SHP77 (cell line): ENCODE results near the gene FRG2.
"Not testable (repeated sequence)": the region's sequence is repeated elsewhere in the genome, so short reads cannot be mapped to it uniquely, and the experiment has no call there.

Experiments used
- DNase-seq, 2 experiments: peaks; one replicate each; lab custom pipeline; 2025; lab: John Stamatoyannopoulos, UW

Gene FRG2

GRCh38 chr4:190027156-190027555 lies at the start of gene FRG2:
Gene FRG2, minus strand, starts transcription at chr4:190027256. Its CDS starts 52 bp downstream, at chr4:190027204.
- DNase-seq, result not testable (repeated sequence)

GRCh38 chr4:190068351-190068750 lies 41.3 kb upstream of the FRG2 start:
- DNase-seq, result not testable (repeated sequence)

GRCh38 chr4:190064805-190065204 lies 37.7 kb upstream of the FRG2 start:
- DNase-seq, result not testable (repeated sequence)

GRCh38 chr4:190064342-190064741 lies 37.3 kb upstream of the FRG2 start, which contains the start of gene DBET:
Gene DBET, plus strand, starts transcription at chr4:190064502.
- DNase-seq, result not testable (repeated sequence)

GRCh38 chr4:190058997-190059396 lies 31.9 kb upstream of the FRG2 start:
- not testable (repeated sequence) for DNase-seq

- DNase-seq, result not testable (repeated sequence)
These were observed 22.6 kb upstream of the FRG2 start for GRCh38 chr4:190049378-190050239.

- DNase-seq, result not testable (repeated sequence)
These were observed 20.6 kb upstream of the FRG2 start for GRCh38 chr4:190047627-190048026.

GRCh38 chr4:190040873-190041272 lies 13.8 kb upstream of the FRG2 start:
- DNase-seq, result not testable (repeated sequence)

- DNase-seq, result not testable (repeated sequence)
These were observed 10.8 kb upstream of the FRG2 start for GRCh38 chr4:190037704-190038388.

- not testable (repeated sequence) for DNase-seq
These were observed 4.2 kb upstream of the FRG2 start for GRCh38 chr4:190031264-190031663.

- DNase-seq, result not testable (repeated sequence)
These were observed 4.3 kb downstream of the FRG2 start for GRCh38 chr4:190022614-190023281.

GRCh38 chr4:190021973-190022372 lies 5.1 kb downstream of the FRG2 start:
- DNase-seq, result not testable (repeated sequence)

GRCh38 chr4:190020790-190021717 lies 6.0 kb downstream of the FRG2 start:
- no peak for DNase-seq

- DNase-seq, result not testable (repeated sequence)
These were observed 7.1 kb downstream of the FRG2 start for GRCh38 chr4:190019859-190020463.

- no peak for DNase-seq
These were observed 7.8 kb downstream of the FRG2 start for GRCh38 chr4:190019023-190019858.

- DNase-seq, result no peak
These were observed 8.7 kb downstream of the FRG2 start for GRCh38 chr4:190018201-190018920.

GRCh38 chr4:190017357-190018200 lies 9.5 kb downstream of the FRG2 start:
- DNase-seq, result no peak
